ENCODE measurements around the gene PDLIM7. TPM values are rescaled to one million over a fixed set of nuclear protein-coding genes. Genes with fewer than 3 reads are reported as not detected.

The PDLIM7 gene
- total RNA-seq, 4 donors from 2014 or later: 23.2 to 52.4 (median 34.8) TPM

GRCh38 chr5:177443144-177443983, 54.0 kb downstream of the PDLIM7 start:
- WGBS, 2 donors: 80% methylated on average over 10 to 13 of the region's 15 CpGs
- no peak overlapping the region for H3K4me3 ChIP-seq (replicated peaks in 1 of 3)
- H3K9me3 ChIP-seq: no peaks in the 10 kb centered on the region
- TF ChIP-seq CTCF (IDR thresholded peaks at IDR 0.05) (no peak), POLR2A (IDR thresholded peaks at IDR 0.05) (no peak)
- intact Hi-C loops (cut with DNase I): no loop called here
- H3K36me3 ChIP-seq: peaks cover 2 to 6% of the 10 kb centered on the region in 2 donors
- DNase-seq: no peak
- no peak overlapping the region for H3K27ac ChIP-seq
- H3K27me3 ChIP-seq: no peaks in the 10 kb centered on the region
- peaks cover 16 to 24% of the 10 kb centered on the region in 2 donors for H3K4me1 ChIP-seq

GRCh38 chr5:177442066-177442826, 55.2 kb downstream of the PDLIM7 start:
- DNase-seq: no peak
- no peak overlapping the region for H3K27ac ChIP-seq
- H3K4me3 ChIP-seq (replicated peaks in 1 of 3): no peak overlapping the region
- TF ChIP-seq CTCF (IDR thresholded peaks at IDR 0.05): no peak
- no peak for TF ChIP-seq POLR2A (IDR thresholded peaks at IDR 0.05)
- peaks cover 2 to 13% of the 10 kb centered on the region in 2 donors for H3K36me3 ChIP-seq
- peaks cover 9 to 14% of the 10 kb centered on the region in 2 donors for H3K4me1 ChIP-seq
- 89 to 93% methylated on average over 17 to 18 of the region's 20 CpGs for WGBS, 2 donors
- H3K9me3 ChIP-seq: no peaks in the 10 kb centered on the region
- intact Hi-C loops (cut with DNase I): no loop called here
- H3K27me3 ChIP-seq: no peaks in the 10 kb centered on the region

- H3K4me3 ChIP-seq (replicated peaks in 1 of 3): no peak overlapping the region
- H3K9me3 ChIP-seq: no peaks in the 10 kb centered on the region
- no peak overlapping the region for H3K27ac ChIP-seq
- DNase-seq: no peak
- peaks cover 9 to 16% of the 10 kb centered on the region in 2 donors for H3K36me3 ChIP-seq
- no peaks in the 10 kb centered on the region for H3K27me3 ChIP-seq
- TF ChIP-seq POLR2A (IDR thresholded peaks at IDR 0.05) (no peak), CTCF (IDR thresholded peaks at IDR 0.05) (no peak)
- peaks cover 3 to 5% of the 10 kb centered on the region in 2 donors for H3K4me1 ChIP-seq
- WGBS, 2 donors: 91 to 95% methylated on average over 19 to 24 of the region's 26 CpGs
- intact Hi-C loops (cut with DNase I): no loop called here
Observed at GRCh38 chr5:177440990-177441780, 56.2 kb downstream of the PDLIM7 start.

DNA sequence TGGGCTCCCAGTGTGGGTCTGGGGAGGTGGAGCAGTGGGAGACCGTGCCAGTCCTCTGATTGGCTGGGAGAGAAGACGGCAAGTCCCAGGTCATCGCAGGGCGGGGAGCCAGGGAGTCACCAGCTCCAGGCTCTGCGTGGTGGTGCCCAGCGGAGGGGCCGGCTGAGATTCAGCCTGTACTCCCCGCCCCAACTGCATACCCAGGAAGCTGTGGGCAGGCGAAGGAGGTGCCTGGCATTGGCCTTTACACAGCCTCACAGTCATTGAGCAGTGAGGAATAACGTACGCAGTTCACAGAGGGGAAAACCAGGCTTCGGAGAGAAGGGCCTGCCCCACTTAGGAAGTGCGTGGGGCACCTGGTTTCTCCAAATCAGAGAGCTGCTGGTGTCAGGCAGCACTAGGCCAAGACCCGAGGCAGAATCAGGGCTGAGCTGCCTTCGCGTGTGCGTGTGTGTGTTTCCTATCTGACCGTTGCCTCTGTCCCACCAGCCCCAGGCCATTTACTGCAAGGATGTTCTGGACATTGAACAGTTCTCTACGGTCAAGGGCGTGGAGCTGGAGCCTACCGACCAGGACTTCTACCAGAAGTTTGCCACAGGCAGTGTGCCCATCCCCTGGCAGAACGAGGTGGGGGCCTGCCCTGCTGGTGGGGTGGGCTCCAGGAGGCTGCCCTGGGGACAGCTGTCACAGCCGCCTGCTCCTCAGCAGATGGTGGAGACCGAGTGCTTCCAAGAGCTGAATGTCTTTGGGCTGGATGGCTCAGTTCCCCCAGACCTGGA, 57.0 kb downstream of the PDLIM7 start:
- intact Hi-C loops (cut with DNase I): no loop called here
- H3K36me3 ChIP-seq: peaks cover 17 to 22% of the 10 kb centered on the region in 2 donors
- H3K9me3 ChIP-seq: no peaks in the 10 kb centered on the region
- no peak overlapping the region for H3K4me3 ChIP-seq (replicated peaks in 1 of 3)
- no peaks in the 10 kb centered on the region for H3K27me3 ChIP-seq
- 87 to 93% methylated on average over 19 to 23 of the region's 24 CpGs for WGBS, 2 donors
- no peaks in the 10 kb centered on the region for H3K4me1 ChIP-seq
- DNase-seq: no peak
- no peak for TF ChIP-seq CTCF (IDR thresholded peaks at IDR 0.05)
- no peak for TF ChIP-seq POLR2A (IDR thresholded peaks at IDR 0.05)
- H3K27ac ChIP-seq: no peak overlapping the region
